LNCaP clone FGC (cell line): ENCODE measurements around the gene FAM9A.

Source experiments
- DNase-seq: peaks from one replicate; pipeline ENCODE4 v3.0.0-alpha.2; 2011; ENCODE audit warnings: low read depth
- H3K4me3 ChIP-seq: 2 replicates; pipeline ENCODE4 v1.5.1; 2011; ENCODE audit warnings: mild to moderate bottlenecking, low read depth, low read length, control low read depth
- CTCF ChIP-seq: IDR thresholded peaks from 2 replicates; pipeline ENCODE4 v1.5.1; 2012; ENCODE audit warnings: mild to moderate bottlenecking; ENCODE audit not compliant: control insufficient read depth, insufficient read depth; ENCODE audit errors: extremely low read depth

The FAM9A gene

GRCh38 chrX:8801041-8801599, at the start of gene FAM9A:
TSS of gene FAM9A (minus strand) at chrX:8801383. CDS start at chrX:8800171, 1,212 bp downstream.
- TF ChIP-seq CTCF, result no peak
- no peak within 1 kb of the TSS for H3K4me3 ChIP-seq

GRCh38 chrX:8850478-8850877, 49.3 kb upstream of the FAM9A start:
- DNase-seq, result no peak
- no peak overlapping the region for H3K4me3 ChIP-seq
- TF ChIP-seq CTCF, result no peak

More at GRCh38 chrX:8801041-8801599, at the start of gene FAM9A:
- DNase-seq, result no peak

- no peak overlapping the region for H3K4me3 ChIP-seq
- DNase-seq, result no peak
- peak; percentile 16; the same call in 1 of the 2 replicates for TF ChIP-seq CTCF
Measured at GRCh38 chrX:8849945-8850344, 48.8 kb upstream of the FAM9A start.

- TF ChIP-seq CTCF, result no peak
- no peak overlapping the region for H3K4me3 ChIP-seq
- no peak for DNase-seq
Measured at GRCh38 chrX:8849458-8849857, 48.3 kb upstream of the FAM9A start.

GRCh38 chrX:8848911-8849310, 47.7 kb upstream of the FAM9A start:
- TF ChIP-seq CTCF, result no peak
- no peak overlapping the region for H3K4me3 ChIP-seq
- no peak for DNase-seq

GRCh38 chrX:8848441-8848840, 47.3 kb upstream of the FAM9A start:
- no peak for TF ChIP-seq CTCF
- H3K4me3 ChIP-seq, result no peak overlapping the region
- no peak for DNase-seq

GRCh38 chrX:8847360-8847759, 46.2 kb upstream of the FAM9A start:
- TF ChIP-seq CTCF, result no peak
- no peak for DNase-seq
- H3K4me3 ChIP-seq, result no peak overlapping the region
